HepG2 (cell line): ENCODE data around the gene PRKD2. TPM values are rescaled to one million over a fixed set of nuclear protein-coding genes. Genes with fewer than 3 reads are reported as not detected.

Experiments used
- AGO2 ChIP-seq: fragments of 200-400 bp; formaldehyde crosslinking; optimal IDR thresholded peaks from 2 replicates; pipeline ENCODE3; 2017; ENCODE audit warnings: mild to moderate bottlenecking, low read depth, low read length, moderate library complexity
- CCAR2 ChIP-seq: fragments of 200-400 bp; formaldehyde crosslinking; optimal IDR thresholded peaks from 2 replicates; pipeline ENCODE3; 2018; ENCODE audit warnings: low read depth, mild to moderate bottlenecking, low read length, moderate library complexity
- CCDC6 ChIP-seq: sonication (generic); formaldehyde crosslinking; IDR thresholded peaks from 2 replicates; pipeline ENCODE4 v1.8.1; 2022; ENCODE audit warnings: mild to moderate bottlenecking, missing genetic modification reagents, moderate library complexity
- E2F5 ChIP-seq: sonication (generic); formaldehyde crosslinking; conservative IDR thresholded peaks from 2 replicates; pipeline ENCODE4 v1.4.0; 2020; ENCODE audit warnings: missing genetic modification reagents
- KDM5B ChIP-seq: sonication (generic); formaldehyde crosslinking; IDR thresholded peaks from 2 replicates; pipeline ENCODE4 v1.4.0; 2020; ENCODE audit warnings: missing genetic modification reagents, mild to moderate bottlenecking, borderline replicate concordance
- NRL ChIP-seq: sonication (generic); formaldehyde crosslinking; IDR thresholded peaks from 2 replicates; pipeline ENCODE4 v1.5.0; 2020; ENCODE audit warnings: missing genetic modification reagents, mild to moderate bottlenecking, moderate library complexity, borderline replicate concordance
- PRDM10 ChIP-seq: sonication (generic); formaldehyde crosslinking; IDR thresholded peaks from 2 replicates; pipeline ENCODE4 v1.4.0; 2020; ENCODE audit warnings: low read depth, missing genetic modification reagents
- SALL2 ChIP-seq: sonication (generic); formaldehyde crosslinking; IDR thresholded peaks from 2 replicates; pipeline ENCODE4 v1.8.1; 2023; ENCODE audit warnings: mild to moderate bottlenecking, missing genetic modification reagents, inconsistent platforms
- SMARCC2 ChIP-seq: fragments of 450-650 bp; IDR thresholded peaks from 2 replicates; pipeline ENCODE4 v1.6.1; 2017; ENCODE audit warnings: antibody characterized with exemption, mild to moderate bottlenecking
- TBX2 ChIP-seq: sonication (generic); formaldehyde crosslinking; IDR thresholded peaks from 2 replicates; pipeline ENCODE4 v1.5.0; 2020; ENCODE audit warnings: missing genetic modification reagents, mild to moderate bottlenecking, borderline replicate concordance
- ZBED4 ChIP-seq: sonication (generic); formaldehyde crosslinking; IDR thresholded peaks from 2 replicates; pipeline ENCODE4 v1.4.0; 2020; ENCODE audit warnings: missing genetic modification reagents, borderline replicate concordance
- ZFP82 ChIP-seq: sonication (generic); formaldehyde crosslinking; IDR thresholded peaks from 2 replicates; pipeline ENCODE4 v1.5.1; 2020; ENCODE audit warnings: mild to moderate bottlenecking, missing genetic modification reagents, borderline replicate concordance
- ZNF230 ChIP-seq: sonication (generic); formaldehyde crosslinking; IDR thresholded peaks from 2 replicates; pipeline ENCODE4 v1.4.0; 2020; ENCODE audit warnings: mild to moderate bottlenecking, missing genetic modification reagents
- ZNF326 ChIP-seq: sonication (generic); formaldehyde crosslinking; IDR thresholded peaks from 2 replicates; pipeline ENCODE4 v1.4.0; 2020; ENCODE audit warnings: missing genetic modification reagents, borderline replicate concordance
- ZNF34 ChIP-seq: sonication (generic); formaldehyde crosslinking; IDR thresholded peaks from 2 replicates; pipeline ENCODE4 v1.4.0; 2020; ENCODE audit warnings: mild to moderate bottlenecking, missing genetic modification reagents, borderline replicate concordance
- ZNF414 ChIP-seq: sonication (generic); formaldehyde crosslinking; IDR thresholded peaks from 2 replicates; pipeline ENCODE4 v1.5.0; 2020; ENCODE audit warnings: missing genetic modification reagents
- ZNF615 ChIP-seq: sonication (generic); formaldehyde crosslinking; IDR thresholded peaks from 2 replicates; pipeline ENCODE4 v1.5.0; 2020; ENCODE audit warnings: mild to moderate bottlenecking, missing genetic modification reagents, borderline replicate concordance
- ZNF883 ChIP-seq: sonication (generic); formaldehyde crosslinking; IDR thresholded peaks from 2 replicates; pipeline ENCODE4 v1.5.1; 2020; ENCODE audit warnings: mild to moderate bottlenecking, missing genetic modification reagents; ENCODE audit errors: not compliant biosample characterization
- polyA plus RNA-seq, 8 experiments: library from polyadenylated mRNA; depleted of rRNA in 3 of 8; stranded (reverse) in 7 of 8; unstranded in 1 of 8; fragments of >200 nt; fragmentation: Illumina TruSeq in 4 of 8; extraction: Trizol in 4 of 8; gene quantifications; 2 replicates each; pipeline versions ENCODE4 v1.2.1 to v1.2.3, GENCODE V29; 2011 to 2016; ENCODE audit warnings: low read depth in 4 of 8, missing spikeins in 1 of 8, mixed read lengths in 1 of 8; ENCODE audit not compliant: insufficient read depth in 1 of 8
- total RNA-seq, 5 experiments: library from RNA; depleted of rRNA; stranded (reverse); fragments of >200 nt; fragmentation: Illumina TruSeq; extraction: Trizol; gene quantifications; 2 replicates each; pipeline ENCODE4 v1.2.3, GENCODE V29; 2016; ENCODE audit warnings: low read depth in 1 of 5

Gene PRKD2
- total and polyA plus RNA-seq, 2 of the 13 experiments (the other 11 are each of a cell fraction or from before 2014, with no cell fraction given): 6.7 to 7.3 TPM

- no peak for TF ChIP-seq E2F5 (CRISPR knock-in tag)
- TF ChIP-seq PRDM10 (CRISPR knock-in tag): no peak
- TF ChIP-seq ZFP82 (CRISPR knock-in tag): 0 out of 2 replicates have a peak, but pooled peaks have one; percentile 27
- TF ChIP-seq ZNF34 (CRISPR knock-in tag): 0 out of 2 replicates have a peak, but pooled peaks have one; percentile 63
- TF ChIP-seq ZNF883: no peak
- TF ChIP-seq AGO2: peak; percentile 57
- 0 out of 2 replicates have a peak, but pooled peaks have one; percentile 50 for TF ChIP-seq ZNF414 (CRISPR knock-in tag)
- 0 out of 2 replicates have a peak, but pooled peaks have one; percentile 53 for TF ChIP-seq ZNF230 (CRISPR knock-in tag)
- TF ChIP-seq ZNF326 (CRISPR knock-in tag): no peak
- no peak for TF ChIP-seq SMARCC2
- no peak for TF ChIP-seq CCAR2
- TF ChIP-seq NRL (CRISPR knock-in tag): peak; percentile 64; the same call in 1 of the 2 replicates
- peak; percentile 54; the same call in 1 of the 2 replicates for TF ChIP-seq KDM5B (CRISPR knock-in tag)
- 0 out of 2 replicates have a peak, but pooled peaks have one; percentile 8 for TF ChIP-seq ZBED4 (CRISPR knock-in tag)
- TF ChIP-seq ZNF615 (CRISPR knock-in tag): no peak
- TF ChIP-seq TBX2 (CRISPR knock-in tag): no peak
- TF ChIP-seq CCDC6: no peak
- TF ChIP-seq SALL2 (CRISPR knock-in tag): peak; percentile 13; the same call in 1 of the 2 replicates
These were observed 28.8 kb upstream of the PRKD2 start, which contains the start of gene FKRP (continued) for GRCh38 chr19:46745521-46746280.
